Chondrocyte (in vitro differentiated cells): Measurements from ENCODE around the gene MTX3. TPM values are rescaled to one million over a fixed set of nuclear protein-coding genes. Genes with fewer than 3 reads are reported as not detected.

Source experiments
- DNase-seq: peaks from one replicate; pipeline ENCODE4 v3.0.0; 2021; ENCODE audit warnings: mixed read lengths, low spot score
- H3K27ac Mint-ChIP-seq: one replicate; pipeline ENCODE4 v1.8.0; 2021; ENCODE audit warnings: mild to moderate bottlenecking, moderate library complexity, mixed read lengths; ENCODE audit not compliant: unreplicated experiment
- H3K27me3 Mint-ChIP-seq: 2 replicates; pipeline ENCODE4 v1.8.0; 2021; ENCODE audit warnings: low read depth, mixed read lengths
- H3K36me3 Mint-ChIP-seq: 2 replicates; pipeline ENCODE4 v1.8.0; 2021; ENCODE audit warnings: low read depth, mixed read lengths
- H3K4me1 Mint-ChIP-seq: 2 replicates; pipeline ENCODE4 v1.8.0; 2021; ENCODE audit warnings: low read depth, mild to moderate bottlenecking, mixed read lengths
- H3K4me3 Mint-ChIP-seq: one replicate; pipeline ENCODE4 v1.8.0; 2021; ENCODE audit warnings: mild to moderate bottlenecking, moderate library complexity, mixed read lengths; ENCODE audit not compliant: unreplicated experiment
- H3K9me3 Mint-ChIP-seq: 2 replicates; pipeline ENCODE4 v1.8.0; 2021; ENCODE audit warnings: low read depth, mixed read lengths
- CTCF ChIP-seq: fragments of 200-600 bp; sonication (generic); IDR thresholded peaks from 2 replicates; pipeline ENCODE4 v1.5.0; 2021; ENCODE audit warnings: antibody characterized with exemption, mild to moderate bottlenecking, moderate library complexity
- total RNA-seq: library from RNA; stranded (reverse); gene quantifications from 3 replicates; pipeline ENCODE4 v1.2.1, GENCODE V29; 2021

The MTX3 gene
- total RNA-seq, 1 donor from 2014 or later: 11.5 TPM

- no peak for DNase-seq
- no peaks in the 10 kb centered on the region for H3K4me1 Mint-ChIP-seq
- H3K4me3 Mint-ChIP-seq: no peak overlapping the region
- peaks cover 20% of the 10 kb centered on the region for H3K27me3 Mint-ChIP-seq
- no peak for TF ChIP-seq CTCF
- H3K27ac Mint-ChIP-seq: no peak overlapping the region
- H3K36me3 Mint-ChIP-seq: peaks cover 2% of the 10 kb centered on the region
- no peaks in the 10 kb centered on the region for H3K9me3 Mint-ChIP-seq
These were observed 34.0 kb upstream of the MTX3 start for GRCh38 chr5:80025069-80025468.

- H3K27ac Mint-ChIP-seq: no peak overlapping the region
- peaks cover 3% of the 10 kb centered on the region for H3K4me1 Mint-ChIP-seq
- peaks cover 4% of the 10 kb centered on the region for H3K36me3 Mint-ChIP-seq
- DNase-seq: no peak
- no peak for TF ChIP-seq CTCF
- H3K27me3 Mint-ChIP-seq: no peaks in the 10 kb centered on the region
- H3K9me3 Mint-ChIP-seq: no peaks in the 10 kb centered on the region
- H3K4me3 Mint-ChIP-seq: no peak overlapping the region
These were observed 19.8 kb upstream of the MTX3 start for GRCh38 chr5:80010754-80011392.

- Mint-ChIP-seq H3K4me3 (no peak overlapping the region), H3K36me3 (peaks cover 4% of the 10 kb centered on the region), H3K27ac (no peak overlapping the region), H3K27me3 (no peaks in the 10 kb centered on the region), H3K4me1 (peaks cover 3% of the 10 kb centered on the region), H3K9me3 (no peaks in the 10 kb centered on the region)
- TF ChIP-seq CTCF: no peak
- DNase-seq: no peak
These were observed 18.1 kb upstream of the MTX3 start for GRCh38 chr5:80008995-80009765.

- no peak for TF ChIP-seq CTCF
- no peaks in the 10 kb centered on the region for H3K27me3 Mint-ChIP-seq
- H3K4me3 Mint-ChIP-seq: no peak overlapping the region
- H3K4me1 Mint-ChIP-seq: no peaks in the 10 kb centered on the region
- no peaks in the 10 kb centered on the region for H3K9me3 Mint-ChIP-seq
- DNase-seq: no peak
- H3K36me3 Mint-ChIP-seq: no peaks in the 10 kb centered on the region
- H3K27ac Mint-ChIP-seq: no peak overlapping the region
These were observed 11.6 kb upstream of the MTX3 start for GRCh38 chr5:80002677-80003076.

- H3K36me3 Mint-ChIP-seq: no peaks in the 10 kb centered on the region
- H3K9me3 Mint-ChIP-seq: no peaks in the 10 kb centered on the region
- no peak for TF ChIP-seq CTCF
- no peak overlapping the region for H3K4me3 Mint-ChIP-seq
- no peaks in the 10 kb centered on the region for H3K4me1 Mint-ChIP-seq
- no peak for DNase-seq
- H3K27ac Mint-ChIP-seq: no peak overlapping the region
- H3K27me3 Mint-ChIP-seq: no peaks in the 10 kb centered on the region
These were observed 8.7 kb upstream of the MTX3 start for GRCh38 chr5:79999722-80000121.
